A549 (cell line): ENCODE results near the gene PRELID3B. TPM values are rescaled to one million over a fixed set of nuclear protein-coding genes. Genes with fewer than 3 reads are reported as not detected.

Experiments
- ATAC-seq, 2 experiments: fragments of 200-7000 bp in 1 of 2; fragments of >200 bp in 1 of 2; cut with Nextera tagmentation in 1 of 2; cut with Tn5 transposase in 1 of 2; 3 replicates each; pipeline versions ENCODE4 v1.8.0 to v1.9.1; 2018 to 2020; ENCODE audit warnings: mild to moderate bottlenecking in 1 of 2, moderate library complexity in 1 of 2
- CTCF ChIA-PET: fragments of 300-600 bp; sonication (Branson Sonifier 250); formaldehyde crosslinking; extraction: SDS; loops from one replicate; lab custom pipeline; 2021; ENCODE audit warnings: antibody characterized with exemption, inconsistent platforms; lab: Yijun Ruan, JAX
- POLR2A ChIA-PET: fragments of 350-600 bp; formaldehyde crosslinking; extraction: SDS; loops from one replicate; lab custom pipeline; 2021; ENCODE audit warnings: antibody characterized with exemption, inconsistent platforms; lab: Yijun Ruan, JAX
- DNase-seq, 2 experiments: peaks; one replicate each; pipeline versions ENCODE4 v3.0.0 to v3.0.0-alpha.2; 2011 to 2016; ENCODE audit warnings: low read depth in 1 of 2, low spot score in 1 of 2
- FAIRE-seq: peaks from 2 replicates; lab custom pipeline; 2011; peaks lifted over from hg19 to GRCh38; lab: Jason Lieb, UNC
- H3K27ac ChIP-seq, 2 experiments: fragments of >200 bp; sonication (Bioruptor Twin); formaldehyde crosslinking; 3 replicates each; pipeline ENCODE4 v1.5.1; 2016 to 2017
- H3K4me1 ChIP-seq: fragments of >200 bp; sonication (Bioruptor Twin); formaldehyde crosslinking; 3 replicates; pipeline ENCODE4 v1.6.1; 2016
- H3K4me2 ChIP-seq: fragments of >200 bp; sonication (Bioruptor Twin); formaldehyde crosslinking; 3 replicates; pipeline ENCODE4 v1.6.1; 2016
- H3K4me3 ChIP-seq: fragments of >200 bp; sonication (Bioruptor Twin); formaldehyde crosslinking; 3 replicates; pipeline ENCODE4 v1.5.1; 2016
- H3K9me3 ChIP-seq: fragments of >200 bp; sonication (Bioruptor Twin); formaldehyde crosslinking; 3 replicates; pipeline ENCODE4 v1.6.1; 2016
- ATOH8 ChIP-seq: fragments of 250-450 bp; sonication (Bioruptor Pico); IDR thresholded peaks from 2 replicates; pipeline ENCODE4 v1.5.0; 2020; ENCODE audit warnings: low read depth, mild to moderate bottlenecking, moderate library complexity
- CHD4 ChIP-seq: fragments of 200-600 bp; sonication (generic); IDR thresholded peaks from 2 replicates; pipeline ENCODE4 v1.6.1; 2016; ENCODE audit warnings: antibody characterized with exemption, mild to moderate bottlenecking, borderline replicate concordance
- ELK1 ChIP-seq: fragments of 150-350 bp; IDR thresholded peaks from 2 replicates; pipeline ENCODE4 v1.6.1; 2014; ENCODE audit warnings: low read depth, mild to moderate bottlenecking, low read length
- FOSL2 ChIP-seq, 2 experiments: fragments of 450-650 bp in 1 of 2; fragments of >200 bp in 1 of 2; sonication (Bioruptor Twin) in 1 of 2; formaldehyde crosslinking; IDR thresholded peaks; 2 replicates each; pipeline versions ENCODE4 v1.5.0 to v1.6.1; 2016 to 2020; ENCODE audit warnings: mild to moderate bottlenecking in 1 of 2, moderate library complexity in 1 of 2
- FOXS1 ChIP-seq: fragments of 250-450 bp; sonication (Bioruptor Pico); IDR thresholded peaks from 2 replicates; pipeline ENCODE4 v1.5.0; 2020; ENCODE audit warnings: mild to moderate bottlenecking, moderate library complexity
- HEYL ChIP-seq: fragments of 250-450 bp; sonication (Bioruptor Pico); IDR thresholded peaks from 2 replicates; pipeline ENCODE4 v1.8.0; 2021; ENCODE audit warnings: mild to moderate bottlenecking, moderate library complexity
- HOXB13 ChIP-seq: fragments of 250-450 bp; sonication (Bioruptor Pico); IDR thresholded peaks from 2 replicates; pipeline ENCODE4 v1.5.0; 2020; ENCODE audit warnings: low read depth, mild to moderate bottlenecking, moderate library complexity
- JUN ChIP-seq, 2 experiments: fragments of >200 bp; sonication (Bioruptor Twin); formaldehyde crosslinking; IDR thresholded peaks; 2 replicates in 1 of 2; 3 replicates in 1 of 2; pipeline ENCODE4 v1.6.1; 2016 to 2017
- JUNB ChIP-seq: fragments of >200 bp; sonication (Bioruptor Twin); formaldehyde crosslinking; IDR thresholded peaks from 2 replicates; pipeline ENCODE4 v1.6.1; 2016
- MAFK ChIP-seq: fragments of 450-650 bp; IDR thresholded peaks from 2 replicates; pipeline ENCODE4 v1.6.1; 2014; ENCODE audit not compliant: partially characterized antibody
- MAZ ChIP-seq: fragments of 150-350 bp; IDR thresholded peaks from 2 replicates; pipeline ENCODE4 v1.6.1; 2014; ENCODE audit warnings: antibody characterized with exemption, low read depth, low read length, borderline replicate concordance
- MYC ChIP-seq: IDR thresholded peaks from 2 replicates; pipeline ENCODE4 v1.6.1; 2012; ENCODE audit warnings: mild to moderate bottlenecking, inconsistent platforms, low read length, improper control_type of control experiment, borderline replicate concordance
- NFE2L2 ChIP-seq: fragments of 150-350 bp; conservative IDR thresholded peaks from 2 replicates; pipeline ENCODE4 v1.6.1; 2014; ENCODE audit warnings: low read length
- NR3C1 ChIP-seq: fragments of >200 bp; sonication (Bioruptor Twin); formaldehyde crosslinking; IDR thresholded peaks from 3 replicates; pipeline ENCODE4 v1.6.1; 2017
- PHF8 ChIP-seq: fragments of 200-600 bp; sonication (generic); IDR thresholded peaks from 2 replicates; pipeline ENCODE4 v1.6.1; 2016; ENCODE audit warnings: low read depth, mild to moderate bottlenecking, antibody characterized with exemption, moderate library complexity, borderline replicate concordance
- POLR2A ChIP-seq: IDR thresholded peaks from 2 replicates; pipeline ENCODE4 v1.6.1; 2012; ENCODE audit warnings: mild to moderate bottlenecking, low read length
- POLR2AphosphoS2 ChIP-seq: conservative IDR thresholded peaks from 2 replicates; pipeline ENCODE4 v1.6.1; 2012; ENCODE audit warnings: low read length, improper control_type of control experiment, inconsistent platforms
- RAD21 ChIP-seq, 2 experiments: fragments of >200 bp in 1 of 2; sonication (Bioruptor Twin) in 1 of 2; formaldehyde crosslinking in 1 of 2; IDR thresholded peaks in 1 of 2; conservative IDR thresholded peaks in 1 of 2; 2 replicates in 1 of 2; 3 replicates in 1 of 2; pipeline ENCODE4 v1.6.1; 2012 to 2018; ENCODE audit warnings: inconsistent platforms in 1 of 2
- RCOR1 ChIP-seq: fragments of 150-350 bp; IDR thresholded peaks from 2 replicates; pipeline ENCODE4 v1.6.1; 2014; ENCODE audit warnings: antibody characterized with exemption, low read length, low read depth
- RNF2 ChIP-seq: fragments of 200-600 bp; sonication (generic); IDR thresholded peaks from 2 replicates; pipeline ENCODE4 v1.6.1; 2016; ENCODE audit warnings: low read depth, mild to moderate bottlenecking, antibody characterized with exemption, moderate library complexity, borderline replicate concordance
- WGBS: methylation state at CpG from one replicate; pipeline ENCODE4 v1.1.6; 2017; ENCODE audit errors: missing lambda C conversion rate; 5-methylcytosine and 5-hydroxymethylcytosine counted together
- polyA plus RNA-seq, 4 experiments: library from polyadenylated mRNA; depleted of rRNA in 3 of 4; stranded (reverse); fragments of >200 nt; fragmentation: RNase III in 1 of 4; extraction: RNeasy Plus Mini Kit Qiagen cat#74134 plus additional on column Dnase treatment in 1 of 4; gene quantifications; 2 replicates in 3 of 4; 3 replicates in 1 of 4; pipeline ENCODE4 v1.2.3, GENCODE V29; 2011 to 2017
- TF ChIP-seq, protein P1 (sequence below): IDR thresholded peaks from 2 replicates; pipeline ENCODE4 v1.6.1; 2012
- TF ChIP-seq, protein P2 (sequence below): IDR thresholded peaks from 2 replicates; pipeline ENCODE4 v1.6.1; 2012; ENCODE audit warnings: low read depth, borderline replicate concordance

Gene PRELID3B
- polyA plus RNA-seq, 2 of the 4 experiments (the other 2 are of a cell fraction): 85.6 to 143 TPM

DNA sequence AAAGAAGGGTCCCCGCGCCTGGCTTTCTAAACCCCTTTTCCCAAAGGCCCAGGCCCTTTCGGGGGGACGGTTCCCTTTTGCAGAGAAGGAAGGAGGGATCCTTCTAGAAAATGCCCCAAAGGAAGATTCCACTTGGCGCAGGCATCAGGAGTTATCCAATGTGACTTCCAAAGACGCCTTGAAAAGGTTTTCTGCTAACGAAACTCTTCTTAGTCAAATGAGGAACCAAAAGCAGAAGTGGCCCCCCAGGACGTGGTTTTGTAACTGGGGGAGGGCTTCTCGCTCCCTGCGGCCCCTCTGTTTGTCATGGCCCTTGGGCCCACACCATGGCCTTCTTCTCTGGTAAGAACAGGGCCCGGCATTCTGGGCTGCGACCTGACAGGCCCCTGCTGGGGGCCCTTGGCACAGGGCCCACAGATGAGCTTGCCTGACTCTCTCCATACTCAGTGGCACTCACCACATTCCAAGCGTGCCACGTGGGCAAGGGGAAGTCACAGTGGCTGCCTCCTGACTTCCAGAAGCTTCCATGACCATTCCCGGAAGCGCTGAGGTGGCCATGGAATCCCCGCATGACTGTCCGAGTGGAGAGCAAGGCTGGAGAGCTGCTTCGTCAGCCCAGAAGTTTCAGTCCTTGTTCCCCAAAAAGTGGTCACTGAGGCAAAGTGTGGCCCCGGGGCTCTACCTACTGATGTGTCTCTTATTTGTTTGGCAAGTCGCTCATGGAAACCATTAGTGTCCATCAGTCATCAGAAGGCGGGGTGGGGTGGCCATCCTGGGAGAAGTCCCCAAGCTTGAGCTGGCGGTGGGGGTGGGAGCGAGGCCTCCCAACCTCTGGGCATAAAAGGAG, 34.7 kb downstream of the PRELID3B start:
- TF ChIP-seq ATOH8 (CRISPR knock-in tag) (no peak), HEYL (CRISPR knock-in tag) (no peak), RCOR1 (no peak), NFE2L2 (no peak), MAZ (no peak)
- DNase-seq (no peak), FAIRE-seq (no peak), ATAC-seq (no peak)
- H3K4me2 ChIP-seq: peak overlapping the region; percentile 76
- peak overlapping the region; percentile 99 for H3K4me3 ChIP-seq
- POLR2A ChIA-PET: no interaction called here
- WGBS: 84% methylated on average over 20 of the region's 24 CpGs
- H3K27ac ChIP-seq: peak overlapping the region; percentile 75 to 98
- peaks cover 21% of the 10 kb centered on the region for H3K4me1 ChIP-seq
- H3K9me3 ChIP-seq: no peaks in the 10 kb centered on the region
- CTCF ChIA-PET: interaction anchor here (0.6 to 2.4 kb wide), 3 partner anchors 14 to 448 kb away, joined by 3 to 7 read pairs (median 3); partner anchors contain the start of gene STX16

- POLR2A ChIA-PET: no interaction called here
- Histone ChIP-seq H3K4me2 (peak within 1 kb of the TSS; percentile 76), H3K27ac (peak within 1 kb of the TSS; percentile 75 to 98)
These were observed 35.5 kb downstream of the PRELID3B start, which contains the start of gene CTSZ for GRCh38 chr20:59006864-59007664. CTSZ (minus strand) TSS chr20:59007254; CDS start chr20:59007128, 126 bp downstream.

More at GRCh38 chr20:59006864-59007664, 35.5 kb downstream of the PRELID3B start, which contains the start of gene CTSZ:
- H3K9me3 ChIP-seq: no peaks in the 10 kb centered on the region
- no peak for FAIRE-seq
- WGBS: 33% methylated on average over 3 of the region's 82 CpGs
- H3K4me1 ChIP-seq: peaks cover 21% of the 10 kb centered on the region
- TF ChIP-seq POLR2AphosphoS2: no peak
- no peak for TF ChIP-seq FOSL2 (IDR thresholded peaks at IDR 0.05)
- TF ChIP-seq FOSL2 (CRISPR knock-in tag; IDR thresholded peaks at IDR 0.05): no peak
- no peak for TF ChIP-seq NFE2L2
- no peak for TF ChIP-seq NR3C1
- no peak for TF ChIP-seq ELK1
- TF ChIP-seq, protein P1, sequence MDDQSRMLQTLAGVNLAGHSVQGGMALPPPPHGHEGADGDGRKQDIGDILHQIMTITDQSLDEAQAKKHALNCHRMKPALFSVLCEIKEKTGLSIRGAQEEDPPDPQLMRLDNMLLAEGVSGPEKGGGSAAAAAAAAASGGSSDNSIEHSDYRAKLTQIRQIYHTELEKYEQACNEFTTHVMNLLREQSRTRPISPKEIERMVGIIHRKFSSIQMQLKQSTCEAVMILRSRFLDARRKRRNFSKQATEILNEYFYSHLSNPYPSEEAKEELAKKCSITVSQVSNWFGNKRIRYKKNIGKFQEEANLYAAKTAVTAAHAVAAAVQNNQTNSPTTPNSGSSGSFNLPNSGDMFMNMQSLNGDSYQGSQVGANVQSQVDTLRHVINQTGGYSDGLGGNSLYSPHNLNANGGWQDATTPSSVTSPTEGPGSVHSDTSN: no peak
- TF ChIP-seq HOXB13 (CRISPR knock-in tag): no peak
- TF ChIP-seq CHD4: no peak
- TF ChIP-seq POLR2A: peak; percentile 54
- peak; percentile 34 for TF ChIP-seq PHF8
- TF ChIP-seq JUNB: no peak
- TF ChIP-seq JUN (IDR thresholded peaks at IDR 0.05): peak in 1 of 2 experiments; percentile 52; a peak in 1 of 5 replicates
- no peak for TF ChIP-seq MYC
- TF ChIP-seq RAD21 (conservative IDR thresholded peaks at IDR 0.05 in 1 of 2, IDR thresholded peaks at IDR 0.05 in 1 of 2): no peak; a peak in 1 of 5 replicates
- no peak for TF ChIP-seq RNF2
- TF ChIP-seq, protein P2, sequence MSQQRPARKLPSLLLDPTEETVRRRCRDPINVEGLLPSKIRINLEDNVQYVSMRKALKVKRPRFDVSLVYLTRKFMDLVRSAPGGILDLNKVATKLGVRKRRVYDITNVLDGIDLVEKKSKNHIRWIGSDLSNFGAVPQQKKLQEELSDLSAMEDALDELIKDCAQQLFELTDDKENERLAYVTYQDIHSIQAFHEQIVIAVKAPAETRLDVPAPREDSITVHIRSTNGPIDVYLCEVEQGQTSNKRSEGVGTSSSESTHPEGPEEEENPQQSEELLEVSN: no peak
- TF ChIP-seq MAFK: no peak
- TF ChIP-seq FOXS1 (CRISPR knock-in tag): no peak
- CTCF ChIA-PET: no interaction called here
- peak within 1 kb of the TSS; percentile 99 for H3K4me3 ChIP-seq
- peak; percentile 84 to 89 for ATAC-seq
- DNase-seq: peak; percentile 32 to 74
